ENCODE results near the gene METRNL. TPM values are rescaled to one million over a fixed set of nuclear protein-coding genes. Genes with fewer than 3 reads are reported as not detected.

METRNL gene
- total RNA-seq, 2 experiments from 2014 or later: 16.9 to 23.3 TPM

DNA sequence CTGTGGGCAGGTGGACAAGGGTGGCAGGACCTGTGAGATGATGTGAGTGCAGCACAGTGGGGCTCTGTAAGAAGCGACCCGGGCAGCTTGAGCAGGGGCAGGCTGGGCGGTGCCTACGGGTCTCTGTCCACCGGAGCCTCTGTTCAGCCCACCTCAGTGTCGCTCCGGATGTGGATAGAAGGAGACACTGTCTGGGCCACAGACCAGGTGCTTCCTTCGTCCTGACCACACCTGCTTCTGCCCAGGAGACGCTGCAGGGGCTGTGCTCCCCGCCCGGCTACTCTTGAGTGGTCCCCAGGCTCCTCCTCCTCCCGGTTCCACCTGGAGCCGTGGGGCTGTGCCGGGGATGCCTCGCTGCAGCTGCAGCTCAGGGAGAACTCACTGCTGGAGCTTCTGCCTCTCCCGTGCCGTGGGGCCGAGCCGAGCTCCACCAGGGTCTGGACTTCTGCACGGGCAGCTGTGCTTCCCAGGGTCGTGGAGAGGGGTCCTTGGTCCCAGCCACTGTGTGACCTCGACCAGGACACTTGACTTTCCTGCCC is 21.5 kb downstream of the METRNL start:
- Histone ChIP-seq H3K79me2 (ENCODE audit: insufficient read depth, low read depth, low read length) (no peaks in the 10 kb centered on the region), H3K9me2 (ENCODE audit: insufficient read depth, low read length) (no peaks in the 10 kb centered on the region), H4K20me1 (ENCODE audit: insufficient read depth, low read length) (no peaks in the 10 kb centered on the region), H3K4me1 (ENCODE audit: insufficient read depth, low read length, poor library complexity, severe bottlenecking) (peaks cover 35% of the 10 kb centered on the region), H3K4me2 (ENCODE audit: low read length) (peak overlapping the region; percentile 61), H3K9me3 (ENCODE audit: low read length) (no peaks in the 10 kb centered on the region), H3K4me3 (ENCODE audit: low read depth, low read length, poor library complexity, severe bottlenecking) (no peak overlapping the region), H2AFZ (ENCODE audit: low read length) (no peak overlapping the region), H3K36me3 (ENCODE audit: insufficient read depth, low read length) (no peaks in the 10 kb centered on the region), H3K27ac (ENCODE audit: low read depth, low read length, poor library complexity, severe bottlenecking) (no peak overlapping the region)
- POLR2A ChIA-PET: no interaction called here
- BruUV-seq (replicated peaks): no TSS peak
- intact Hi-C loops (cut with micrococcal nuclease; ENCODE audit: unreplicated experiment): loop anchor here (2.0 to 5.0 kb wide), 4 partner anchors 20 to 424 kb away; no protein-coding TSS in a partner anchor
- CTCF ChIA-PET (ENCODE audit: unreplicated experiment): no interaction called here
- peak; percentile 89 for DNase-seq (ENCODE audit: low spot score)
- no peak for TF ChIP-seq EZH2phosphoT487 (IDR thresholded peaks at IDR 0.05; ENCODE audit: borderline replicate concordance, low read depth, low read length)
- TF ChIP-seq, protein P1, sequence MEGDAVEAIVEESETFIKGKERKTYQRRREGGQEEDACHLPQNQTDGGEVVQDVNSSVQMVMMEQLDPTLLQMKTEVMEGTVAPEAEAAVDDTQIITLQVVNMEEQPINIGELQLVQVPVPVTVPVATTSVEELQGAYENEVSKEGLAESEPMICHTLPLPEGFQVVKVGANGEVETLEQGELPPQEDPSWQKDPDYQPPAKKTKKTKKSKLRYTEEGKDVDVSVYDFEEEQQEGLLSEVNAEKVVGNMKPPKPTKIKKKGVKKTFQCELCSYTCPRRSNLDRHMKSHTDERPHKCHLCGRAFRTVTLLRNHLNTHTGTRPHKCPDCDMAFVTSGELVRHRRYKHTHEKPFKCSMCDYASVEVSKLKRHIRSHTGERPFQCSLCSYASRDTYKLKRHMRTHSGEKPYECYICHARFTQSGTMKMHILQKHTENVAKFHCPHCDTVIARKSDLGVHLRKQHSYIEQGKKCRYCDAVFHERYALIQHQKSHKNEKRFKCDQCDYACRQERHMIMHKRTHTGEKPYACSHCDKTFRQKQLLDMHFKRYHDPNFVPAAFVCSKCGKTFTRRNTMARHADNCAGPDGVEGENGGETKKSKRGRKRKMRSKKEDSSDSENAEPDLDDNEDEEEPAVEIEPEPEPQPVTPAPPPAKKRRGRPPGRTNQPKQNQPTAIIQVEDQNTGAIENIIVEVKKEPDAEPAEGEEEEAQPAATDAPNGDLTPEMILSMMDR (conservative IDR thresholded peaks at IDR 0.05; ENCODE audit: low read length): no peak

GRCh38 chr17:83101805-83102480 is 22.5 kb downstream of the METRNL start:
- H3K4me1 ChIP-seq (ENCODE audit: insufficient read depth, low read length, poor library complexity, severe bottlenecking): peaks cover 35% of the 10 kb centered on the region
- no TSS peak for BruUV-seq (replicated peaks)
- H3K4me3 ChIP-seq (ENCODE audit: low read depth, low read length, poor library complexity, severe bottlenecking): no peak overlapping the region
- ChIA-PET POLR2A (interaction anchor here (1.0 kb wide), 1 partner anchor 18 kb away, joined by 3 read pairs; no protein-coding TSS in a partner anchor), CTCF (ENCODE audit: unreplicated experiment) (interaction anchor here (0.6 kb wide), 1 partner anchor 49 kb away, joined by 3 read pairs; no protein-coding TSS in a partner anchor)
- H3K4me2 ChIP-seq (ENCODE audit: low read length): peak overlapping the region; percentile 61
- intact Hi-C loops (cut with micrococcal nuclease; ENCODE audit: unreplicated experiment): loop anchor here (2.0 to 5.0 kb wide), 4 partner anchors 19 to 425 kb away; no protein-coding TSS in a partner anchor
- H4K20me1 ChIP-seq (ENCODE audit: insufficient read depth, low read length): no peaks in the 10 kb centered on the region
- H3K9me2 ChIP-seq (ENCODE audit: insufficient read depth, low read length): no peaks in the 10 kb centered on the region
- no peaks in the 10 kb centered on the region for H3K36me3 ChIP-seq (ENCODE audit: insufficient read depth, low read length)
- no peak for TF ChIP-seq EZH2phosphoT487 (IDR thresholded peaks at IDR 0.05; ENCODE audit: borderline replicate concordance, low read depth, low read length)
- TF ChIP-seq, protein P1 (conservative IDR thresholded peaks at IDR 0.05; ENCODE audit: low read length): no peak
- H3K79me2 ChIP-seq (ENCODE audit: insufficient read depth, low read depth, low read length): no peaks in the 10 kb centered on the region
- H3K9me3 ChIP-seq (ENCODE audit: low read length): no peaks in the 10 kb centered on the region
- H3K27ac ChIP-seq (ENCODE audit: low read depth, low read length, poor library complexity, severe bottlenecking): no peak overlapping the region
- DNase-seq (ENCODE audit: low spot score): no peak
- no peak overlapping the region for H2AFZ ChIP-seq (ENCODE audit: low read length)

Data from OCI-LY7 (cell line).